IPS-NIHi7 (cell line): ENCODE data around the gene MAGI2.

Experiments used
- DNase-seq: peaks from one replicate; pipeline ENCODE4 v3.0.0; 2012; ENCODE audit warnings: mixed read lengths; ENCODE audit errors: extremely low spot score

MAGI2 gene

DNA sequence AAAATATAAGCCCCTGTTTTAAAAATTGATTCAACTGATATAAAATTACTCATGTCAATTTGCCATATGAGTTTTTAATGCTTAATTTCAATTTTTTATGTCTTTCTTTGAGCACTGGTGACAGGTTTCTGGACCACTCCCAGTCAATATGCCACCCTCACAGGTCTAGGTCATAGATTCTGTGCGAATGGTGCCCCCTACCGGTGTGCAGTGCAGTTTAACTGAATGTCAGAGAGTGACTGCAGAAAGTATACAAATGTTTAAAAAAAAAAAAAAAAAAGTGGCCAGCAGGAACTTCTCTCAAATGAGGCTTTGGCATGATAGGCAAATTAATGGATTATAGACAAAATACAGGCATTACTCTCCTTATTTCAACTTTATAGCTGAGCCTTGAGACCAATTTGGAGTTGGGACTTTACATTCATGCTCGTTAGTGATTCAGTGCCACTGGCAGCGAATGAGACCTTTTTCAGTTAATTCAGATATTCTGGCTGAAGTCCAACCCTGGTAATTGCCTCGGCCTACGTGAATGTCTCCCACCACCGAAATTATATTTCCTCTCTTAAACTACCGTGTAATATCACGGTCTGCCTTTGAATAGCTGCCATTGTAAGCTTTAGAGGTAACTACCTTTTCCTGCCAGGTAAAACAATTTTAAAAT is 1227.3 kb downstream of the MAGI2 start:
- DNase-seq: peak; percentile 75

DNA sequence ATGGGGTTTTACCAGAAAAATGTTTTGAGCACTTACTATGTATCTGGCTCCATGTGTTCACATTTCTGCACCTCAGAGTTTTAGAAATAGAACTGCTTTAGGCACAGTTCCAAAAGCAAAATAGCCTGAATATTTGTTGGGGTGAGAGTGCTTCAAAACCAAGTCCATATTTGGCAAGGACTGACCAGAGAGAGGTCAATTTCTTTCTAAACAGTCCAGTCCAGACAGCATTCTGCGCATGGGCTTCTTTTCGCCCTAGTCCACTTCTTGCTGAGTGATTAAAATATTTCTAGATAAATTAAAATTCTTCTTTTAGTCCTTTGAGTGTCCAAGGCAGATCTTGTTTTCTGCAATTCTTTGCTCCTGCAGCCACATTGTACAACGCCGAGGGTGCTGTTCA is 1227.9 kb downstream of the MAGI2 start:
- DNase-seq: no peak

DNA sequence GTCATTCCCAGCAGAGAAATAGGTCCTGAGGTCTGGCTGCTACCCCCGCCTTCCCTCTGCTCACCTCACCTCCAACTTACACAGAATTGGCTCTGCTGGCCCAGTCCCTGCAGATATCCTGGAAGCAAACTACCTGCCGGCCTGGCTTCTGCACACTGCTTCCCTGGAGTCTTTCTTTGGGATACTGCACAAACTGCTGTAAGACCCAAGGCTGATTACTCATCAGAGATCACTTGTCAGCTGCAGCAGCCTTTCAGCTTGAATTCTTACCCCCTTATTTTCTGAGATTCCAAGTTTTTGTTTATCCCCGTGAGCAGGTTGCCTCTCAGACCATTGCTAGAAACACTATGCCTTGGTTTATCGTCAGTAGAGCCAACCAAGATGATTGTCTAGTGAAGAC is 1228.5 kb downstream of the MAGI2 start:
- DNase-seq: no peak

DNA sequence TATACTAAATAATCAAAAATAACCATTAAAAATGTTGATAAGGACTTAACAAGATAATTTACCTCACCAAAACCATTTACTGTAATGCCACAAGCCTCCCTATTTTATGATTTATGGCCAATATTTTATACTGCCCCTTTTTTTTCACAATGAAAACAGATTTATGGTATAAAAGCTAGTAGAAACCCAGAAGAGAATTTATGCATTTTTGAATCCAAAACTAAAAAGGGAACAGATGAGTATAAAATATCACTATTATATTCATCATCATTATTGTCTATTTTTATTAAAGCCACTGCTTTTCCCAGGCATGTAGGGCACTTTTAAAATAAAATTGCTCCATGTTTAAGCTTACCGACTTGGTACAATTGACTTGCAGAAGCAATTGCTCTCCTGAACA is 1229.9 kb downstream of the MAGI2 start:
- DNase-seq: no peak

DNA sequence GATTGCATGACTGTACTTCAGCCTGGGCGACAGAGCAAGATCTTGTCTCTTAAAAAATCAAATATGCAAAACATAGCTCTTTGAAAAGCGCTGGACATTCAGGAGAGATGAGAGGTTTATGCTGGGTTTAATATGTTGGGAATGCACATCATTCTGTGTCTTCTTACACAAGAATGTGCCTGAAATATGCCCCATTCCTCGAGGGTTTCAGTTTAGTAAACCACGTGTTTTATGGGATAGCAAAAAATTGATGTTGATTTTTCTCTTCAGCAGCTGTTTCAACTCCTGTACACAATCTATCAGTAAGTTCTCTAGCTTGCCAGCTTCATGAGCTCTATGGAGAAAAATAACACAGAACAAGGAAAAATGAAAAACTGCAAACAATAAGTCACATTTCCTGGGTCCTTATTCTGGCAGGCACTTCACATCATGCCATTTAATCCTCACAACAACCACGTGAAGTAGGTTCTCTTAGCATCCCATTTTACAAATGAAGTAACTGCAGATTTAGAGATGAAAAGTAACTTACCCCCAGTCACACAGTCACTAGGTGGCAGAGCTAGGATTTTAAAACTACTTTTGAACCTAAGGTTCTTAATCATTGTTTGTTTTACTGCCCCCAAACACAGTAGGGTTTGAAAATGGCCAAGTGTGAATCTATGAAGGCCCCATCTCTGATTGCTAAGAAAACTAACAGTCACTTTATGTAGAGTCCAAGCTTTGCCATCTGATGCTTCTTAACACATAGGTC is 1231.3 kb downstream of the MAGI2 start:
- no peak for DNase-seq

DNA sequence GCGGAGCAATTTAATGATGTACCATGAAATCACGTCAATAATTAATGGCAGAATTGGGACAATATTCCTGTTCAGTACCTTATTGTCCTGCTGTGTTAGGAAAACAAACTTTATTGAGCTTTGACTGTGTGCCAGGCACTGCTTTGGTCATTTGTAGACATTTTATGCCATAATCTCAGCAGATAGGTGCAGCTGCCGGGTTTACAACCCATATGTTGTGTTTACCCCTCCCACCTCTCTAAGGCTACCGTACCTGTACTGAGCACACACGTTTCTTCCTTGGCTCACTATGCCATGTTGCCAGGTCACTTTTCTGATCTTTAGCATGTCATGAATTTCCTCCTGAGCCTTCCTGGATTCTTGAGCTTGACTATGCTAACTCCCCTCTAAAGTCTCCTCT is 1232.7 kb downstream of the MAGI2 start:
- DNase-seq: no peak

DNA sequence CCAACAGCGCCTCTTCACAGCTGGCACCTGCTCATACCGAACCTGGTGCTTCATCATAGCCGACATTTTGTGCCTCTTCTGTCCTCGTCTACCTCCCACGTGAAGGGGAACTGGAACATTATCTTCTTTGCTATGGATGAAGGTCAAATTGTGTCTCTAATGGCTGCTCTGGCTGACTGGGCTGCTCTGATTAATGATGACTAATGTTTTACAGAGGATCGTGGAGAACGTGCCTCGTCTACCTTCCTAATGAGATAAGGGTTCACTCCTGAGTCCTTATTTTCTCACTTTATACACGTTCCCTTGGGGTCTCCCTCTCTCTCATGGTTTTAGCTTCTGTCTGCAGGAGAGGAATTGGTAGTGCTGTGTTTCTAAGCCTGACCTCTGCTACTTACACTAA is 1234.6 kb downstream of the MAGI2 start:
- DNase-seq: no peak

DNA sequence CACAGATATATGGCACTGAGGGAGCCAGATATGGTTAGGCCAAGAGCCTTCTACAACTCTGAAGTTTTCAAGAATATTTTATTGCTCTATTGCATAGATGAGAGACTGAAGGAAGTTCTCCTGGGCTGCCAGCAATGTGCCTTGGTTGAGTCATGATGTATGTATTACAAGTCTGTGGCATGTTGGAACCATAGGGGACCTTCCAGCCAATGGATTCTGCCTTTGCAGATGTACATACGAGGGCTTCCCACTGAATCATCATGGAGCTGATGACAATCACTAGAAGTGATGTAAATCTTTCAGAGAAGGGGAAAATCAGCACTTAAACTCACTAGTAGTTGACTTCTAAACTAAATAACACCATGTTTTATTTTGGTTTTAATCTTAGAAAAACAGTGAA is 1235.4 kb downstream of the MAGI2 start:
- DNase-seq: no peak

DNA sequence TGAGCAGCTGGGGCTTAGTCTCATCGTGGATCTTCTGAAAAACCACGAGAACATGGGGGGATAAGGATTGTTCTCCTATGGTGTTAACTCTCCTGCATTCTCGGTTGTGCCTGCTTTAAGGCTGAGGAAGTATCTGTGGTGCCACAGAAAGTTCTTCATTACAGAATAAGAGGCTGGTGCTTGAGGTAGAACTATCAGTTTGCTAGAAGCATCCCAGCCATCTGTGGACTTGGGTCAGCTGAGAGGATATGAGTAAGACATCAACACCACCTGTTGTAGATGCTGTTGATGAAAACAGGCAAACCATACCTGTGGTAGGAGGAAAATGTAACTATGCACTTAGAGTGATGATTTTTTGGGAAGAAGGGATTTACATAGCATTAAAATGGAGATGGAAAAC is 1238.3 kb downstream of the MAGI2 start:
- no peak for DNase-seq

DNA sequence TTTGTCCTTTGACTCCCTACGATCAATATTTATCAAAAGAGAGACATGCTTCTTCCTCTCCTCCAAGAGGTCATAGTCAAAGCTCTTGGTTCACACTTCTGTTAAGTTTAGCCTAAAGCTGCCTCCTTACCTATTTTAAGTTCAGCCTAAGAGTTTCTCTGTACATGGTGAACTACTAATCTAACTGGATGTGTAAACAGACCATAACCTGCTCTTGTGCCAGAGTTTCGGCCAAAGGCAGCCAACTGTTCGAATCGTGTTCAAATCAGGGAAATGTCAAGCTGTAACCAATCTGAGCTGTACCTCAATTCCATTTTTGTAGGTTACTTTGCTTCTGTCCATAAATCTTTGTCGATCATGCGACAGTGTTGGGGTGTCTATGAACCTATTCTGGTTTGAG is 1240.1 kb downstream of the MAGI2 start:
- DNase-seq: no peak

DNA sequence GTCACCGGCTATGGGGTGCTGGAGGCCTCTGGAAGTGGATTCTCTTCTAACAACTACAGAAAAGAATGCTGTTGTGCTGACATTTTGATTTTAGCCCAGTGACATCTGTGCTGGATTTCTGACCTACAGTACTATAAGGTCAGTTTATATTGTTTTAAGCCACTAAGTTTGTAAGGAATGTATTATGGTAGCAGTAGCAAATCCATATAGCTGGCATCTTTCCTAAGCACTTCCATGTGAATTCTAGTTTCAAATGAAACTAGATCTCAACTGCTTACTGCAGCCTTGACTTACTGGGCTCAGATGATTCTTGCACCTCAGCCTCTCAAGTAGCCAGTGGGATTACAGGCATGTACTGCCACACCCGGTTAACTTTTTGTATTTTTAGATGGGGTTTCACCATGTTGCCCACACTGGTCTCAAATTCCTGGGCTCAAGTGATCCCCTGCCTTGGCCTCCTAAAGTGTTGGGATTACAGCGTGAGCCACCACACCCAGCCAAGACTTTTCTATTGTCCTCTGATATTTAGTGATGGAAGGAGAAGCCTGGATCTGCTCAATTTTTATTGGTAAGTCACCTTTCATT is 1240.9 kb downstream of the MAGI2 start:
- no peak for DNase-seq

DNA sequence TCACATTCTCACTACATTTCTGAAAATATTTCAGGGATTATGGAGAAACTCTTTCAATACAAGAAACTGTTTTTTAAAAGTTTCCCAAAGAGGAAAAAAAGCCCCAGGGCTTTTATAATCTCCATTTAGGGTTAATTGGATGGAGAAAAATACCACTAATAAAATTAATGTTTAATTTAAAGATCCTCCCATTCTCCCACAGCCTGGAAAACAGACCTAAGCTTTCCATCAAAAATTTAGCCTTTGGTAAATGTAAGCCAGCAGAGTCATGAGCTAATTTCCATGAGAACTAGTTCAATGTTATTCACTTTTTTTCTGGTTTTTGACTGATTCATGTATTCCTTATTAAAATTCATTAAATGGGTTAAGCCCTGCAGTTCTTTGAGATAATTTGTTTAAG is 1246.2 kb downstream of the MAGI2 start:
- no peak for DNase-seq

DNA sequence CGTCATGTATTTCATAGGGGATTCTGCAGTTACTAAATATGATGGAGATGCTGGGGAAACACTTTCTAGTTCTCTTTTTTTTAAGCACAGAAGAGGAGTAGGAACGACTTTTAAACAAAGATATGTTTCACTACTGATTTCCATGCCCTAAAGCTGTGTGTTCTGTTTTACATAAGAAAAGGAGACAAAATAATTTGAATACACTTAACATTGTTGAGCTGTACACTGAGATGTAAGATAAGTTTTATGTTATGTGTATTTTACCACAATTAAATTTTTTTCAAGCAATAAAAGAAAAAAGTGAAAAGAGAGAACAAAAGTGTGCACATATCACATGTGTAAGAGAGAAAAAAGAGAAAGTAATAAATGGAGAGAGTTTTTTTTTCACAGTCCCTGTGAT is 1246.7 kb downstream of the MAGI2 start:
- no peak for DNase-seq

DNA sequence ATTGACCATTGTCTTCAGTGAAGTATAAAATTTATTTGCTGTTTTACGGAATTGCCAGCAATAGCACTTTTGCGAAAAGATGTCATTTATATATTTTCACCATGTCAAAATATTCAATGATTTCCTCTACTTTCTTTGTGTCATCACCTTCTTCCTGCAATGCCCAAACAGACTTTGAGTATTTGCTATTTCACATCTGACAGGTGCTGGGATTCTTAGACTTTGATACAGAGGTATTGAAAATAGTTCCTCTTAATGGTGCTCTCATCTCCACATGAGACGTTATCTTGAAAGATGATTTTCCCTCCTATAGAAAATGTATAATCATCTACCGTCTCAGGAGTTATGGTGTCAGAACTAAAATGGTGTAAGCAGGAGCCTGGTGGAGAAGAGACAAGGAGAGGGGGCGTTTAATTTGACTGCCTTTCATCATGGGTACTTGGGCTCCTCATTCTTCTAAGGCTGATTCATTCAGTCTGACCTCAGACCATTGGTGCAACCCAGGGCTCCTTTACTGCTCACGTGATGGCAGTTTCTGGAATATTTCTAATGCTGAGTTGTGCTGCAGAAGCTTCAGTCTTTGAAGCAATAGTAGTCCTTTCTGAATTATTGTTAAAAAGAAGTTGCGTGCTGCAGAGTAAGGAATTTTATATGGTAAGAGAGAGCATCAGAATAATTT is 1250.3 kb downstream of the MAGI2 start:
- DNase-seq: no peak

DNA sequence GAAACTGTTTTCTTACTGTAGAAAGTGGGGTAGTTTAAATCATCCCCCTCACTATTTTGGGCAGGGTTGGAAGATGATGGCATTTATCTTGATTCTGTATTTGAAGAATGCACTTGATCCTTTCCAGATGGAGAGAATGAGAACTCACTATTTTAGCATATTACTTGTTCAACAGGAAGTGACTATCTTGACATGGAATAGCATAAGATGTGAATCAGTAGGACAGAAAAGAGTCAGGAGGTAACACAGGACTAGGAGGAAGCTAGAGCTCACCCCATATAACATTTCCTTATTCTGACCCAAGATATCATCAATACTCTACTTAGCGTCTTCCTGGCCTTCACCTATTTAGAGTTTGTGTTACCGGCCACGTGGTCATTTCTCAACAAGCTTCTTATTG is 1254.7 kb downstream of the MAGI2 start:
- DNase-seq: no peak

DNA sequence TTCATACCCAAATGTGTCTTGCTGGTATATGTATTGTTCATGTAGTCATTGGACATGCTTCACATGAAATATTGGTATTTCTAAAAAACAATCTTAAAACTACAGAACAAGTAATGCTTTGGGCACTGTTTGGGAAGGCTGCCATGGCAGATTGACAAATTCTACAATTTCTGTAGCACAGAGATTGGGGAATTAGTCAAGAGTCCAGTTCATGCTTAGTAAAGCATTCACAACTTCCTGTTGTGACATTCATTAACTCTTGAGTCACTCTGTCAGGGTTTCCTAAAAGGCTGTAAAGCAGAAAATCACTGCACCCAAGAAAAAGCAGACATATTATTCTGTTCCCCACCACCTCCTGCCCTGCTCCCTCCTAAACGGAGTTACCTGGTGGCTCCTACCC is 1256.0 kb downstream of the MAGI2 start:
- DNase-seq: no peak

DNA sequence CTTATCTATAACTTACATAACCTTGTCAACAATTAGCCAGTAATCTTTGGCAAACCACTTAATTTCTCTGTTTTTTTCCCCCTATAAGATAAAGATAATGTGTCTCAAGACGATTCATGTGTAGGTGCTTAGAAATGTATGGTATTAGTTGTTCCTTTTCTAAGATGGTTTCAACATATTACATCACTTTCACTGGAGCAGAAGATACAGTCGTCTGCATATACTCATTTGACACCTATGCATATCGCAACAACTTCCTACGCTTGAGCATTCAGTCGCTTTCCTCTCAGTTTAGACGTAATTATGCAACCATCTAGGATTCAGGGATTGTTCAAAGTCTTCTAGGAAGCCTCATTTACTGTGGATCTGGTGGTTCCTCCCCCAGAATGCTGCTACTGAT is 1258.2 kb downstream of the MAGI2 start:
- DNase-seq: no peak

DNA sequence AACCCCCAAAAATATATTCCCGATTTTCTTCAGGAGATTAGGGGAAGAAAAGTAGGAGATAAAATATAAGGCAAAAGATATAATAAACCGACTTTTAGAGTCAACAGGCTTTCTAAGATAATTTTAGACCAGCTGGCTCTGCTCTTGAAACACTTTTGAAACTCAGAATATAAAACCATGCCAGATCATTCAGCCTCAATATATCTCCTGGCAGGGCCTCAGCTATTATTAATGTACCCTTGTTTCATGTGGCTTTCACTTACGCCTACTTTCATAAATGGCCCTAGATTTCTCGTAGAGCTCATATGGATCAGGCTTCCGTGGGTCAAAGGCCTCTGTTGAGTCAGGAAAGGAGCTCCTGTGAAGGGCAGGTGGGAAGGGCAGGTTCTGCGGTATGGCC is 1258.9 kb downstream of the MAGI2 start:
- DNase-seq: no peak

DNA sequence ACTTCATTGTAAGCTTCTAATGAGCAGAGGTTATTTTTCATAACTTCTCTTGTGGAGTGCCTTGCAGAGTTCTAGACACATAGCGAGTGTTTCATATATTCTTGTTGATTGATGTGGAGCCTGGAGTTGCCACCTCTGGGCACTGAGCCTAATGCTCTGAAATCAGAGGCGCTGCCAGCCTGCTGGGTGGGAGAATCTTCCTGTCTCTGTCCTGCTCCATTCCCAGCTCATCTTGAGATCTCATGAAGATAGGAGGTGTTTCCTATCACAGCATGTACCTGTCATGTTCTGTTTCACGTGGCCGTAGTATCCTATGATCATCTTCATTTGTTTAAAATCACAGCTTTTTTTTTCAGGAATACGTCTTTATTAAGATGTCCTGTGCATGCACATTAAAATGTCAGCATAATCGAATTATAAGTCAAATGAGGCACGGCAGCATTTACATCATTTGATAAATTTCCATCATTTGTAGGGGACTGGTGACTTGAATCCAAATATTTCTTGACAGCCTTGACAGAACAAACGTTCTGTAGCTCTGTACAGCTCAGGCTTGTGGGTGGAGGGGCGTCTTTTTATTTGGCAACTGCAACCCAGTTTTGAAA is 1261.9 kb downstream of the MAGI2 start:
- DNase-seq: no peak

DNA sequence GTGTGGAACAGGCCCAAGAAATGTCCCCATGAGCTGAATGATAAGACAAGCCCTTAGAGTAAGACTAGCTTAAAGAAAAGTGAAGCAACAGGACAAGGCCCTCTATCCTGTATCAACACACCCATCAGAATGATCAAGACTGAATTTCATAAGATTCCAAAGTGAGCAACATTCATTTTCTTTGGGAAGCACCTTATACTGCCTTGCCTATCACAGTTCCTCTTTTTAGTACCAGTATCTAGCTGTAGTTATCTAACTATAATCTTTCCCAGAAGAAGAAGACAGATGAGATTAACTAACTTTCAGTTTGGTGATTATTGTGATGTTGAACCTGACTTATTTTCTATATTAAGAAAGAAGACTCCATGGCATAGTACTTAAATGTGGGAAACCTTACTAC is 1263.7 kb downstream of the MAGI2 start:
- DNase-seq: no peak

DNA sequence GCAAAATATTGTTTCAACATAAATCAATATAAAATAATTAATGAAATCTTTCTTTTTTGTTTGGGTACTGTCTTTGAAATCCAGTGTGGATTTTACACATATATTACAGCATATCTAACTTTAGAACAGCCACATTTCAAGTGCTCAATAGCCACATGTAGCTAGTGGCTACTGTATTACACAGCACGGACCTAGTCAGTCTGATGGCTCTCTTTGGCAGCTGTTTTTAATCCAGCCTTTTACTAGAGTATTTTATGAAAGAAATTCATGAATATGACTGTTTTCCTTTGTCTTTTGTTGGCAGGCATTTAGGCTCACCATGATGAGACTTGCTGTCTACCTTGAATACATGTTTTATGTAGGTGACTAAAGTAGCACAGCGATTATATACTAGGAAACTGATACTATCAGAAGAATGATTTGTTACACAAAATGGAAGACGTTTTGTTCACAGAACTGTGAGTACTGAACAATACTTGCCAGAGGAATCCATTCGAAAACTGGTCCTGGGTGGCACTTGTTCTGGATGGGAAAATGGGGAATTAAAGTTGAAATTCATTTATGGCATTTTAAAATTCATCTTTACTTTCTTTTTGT is 1268.2 kb downstream of the MAGI2 start:
- no peak for DNase-seq

DNA sequence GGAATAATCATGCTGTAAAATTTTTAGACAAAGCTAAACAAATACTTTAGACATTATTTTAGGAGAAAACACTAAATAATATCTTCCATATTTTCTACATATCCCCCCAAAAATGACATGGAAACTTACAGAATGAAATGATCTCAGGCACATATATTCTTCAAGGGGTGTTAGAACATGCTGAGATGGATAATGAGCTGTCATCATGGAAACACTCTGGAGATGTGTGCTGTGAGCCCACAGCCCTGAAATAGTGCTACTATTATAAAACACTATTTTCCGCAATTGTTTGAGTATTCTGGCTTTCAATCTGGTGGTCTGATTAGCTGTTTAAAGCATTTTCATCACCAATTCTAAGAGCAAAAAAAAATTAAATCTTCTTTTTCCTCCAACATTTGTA is 1269.2 kb downstream of the MAGI2 start:
- DNase-seq: no peak
